Gastrocnemius medialis (tissue), 4 donors: ENCODE data around the gene COL19A1. TPM values are rescaled to one million over a fixed set of nuclear protein-coding genes. Genes with fewer than 3 reads are reported as not detected.

Experiments
- ATAC-seq, 2 donors: fragments of 150-250 bp; one replicate each; pipeline ENCODE4 v1.9.1; 2016
- DNase-seq, 2 donors: peaks; one replicate each; pipeline ENCODE4 v3.0.0-alpha.2; 2019
- H3K27ac ChIP-seq, 4 donors: fragments of 200-600 bp; sonication (generic); 1 replicate in 1 of 4; 2 replicates in 3 of 4; pipeline ENCODE4 v1.5.1; 2016 to 2018; ENCODE audit warnings: mild to moderate bottlenecking in 2 of 4, moderate library complexity in 1 of 4
- H3K27me3 ChIP-seq, 3 donors: fragments of 200-600 bp; sonication (generic) in 2 of 3; 1 replicate in 1 of 3; 2 replicates in 2 of 3; pipeline versions ENCODE4 v1.5.1 to v1.6.0; 2016 to 2019; ENCODE audit warnings: mild to moderate bottlenecking in 1 of 3, moderate library complexity in 1 of 3
- H3K36me3 ChIP-seq, 2 donors: fragments of 200-600 bp; sonication (generic) in 1 of 2; one replicate each; pipeline ENCODE4 v1.5.1; 2017 to 2018
- H3K4me1 ChIP-seq, 2 donors: fragments of 200-600 bp; sonication (generic) in 1 of 2; one replicate each; pipeline ENCODE4 v1.5.1; 2016 to 2017; ENCODE audit warnings: mild to moderate bottlenecking in 2 of 2
- H3K4me3 ChIP-seq, 4 donors: fragments of 200-600 bp; sonication (generic) in 3 of 4; 1 replicate in 1 of 4; 2 replicates in 3 of 4; pipeline ENCODE4 v1.5.1; 2016 to 2019; ENCODE audit warnings: mild to moderate bottlenecking in 2 of 4
- H3K9me3 ChIP-seq, 3 donors: fragments of 200-600 bp; sonication (generic) in 2 of 3; 1 replicate in 1 of 3; 2 replicates in 2 of 3; pipeline ENCODE4 v1.5.1; 2016 to 2019
- CTCF ChIP-seq, 5 experiments: fragments of 450-650 bp in 3 of 5; fragments of 200-600 bp in 2 of 5; sonication (generic) in 2 of 5; IDR thresholded peaks in 4 of 5; conservative IDR thresholded peaks in 1 of 5; 1 replicate in 4 of 5; 2 replicates in 1 of 5; pipeline ENCODE4 v1.5.1; 2016 to 2019; ENCODE audit warnings: antibody characterized with exemption in 5 of 5, mild to moderate bottlenecking in 3 of 5, moderate library complexity in 3 of 5
- POLR2A ChIP-seq, 2 donors: fragments of 450-650 bp; IDR thresholded peaks; one replicate each; pipeline ENCODE4 v1.6.1; 2017; ENCODE audit warnings: antibody characterized with exemption in 2 of 2, mild to moderate bottlenecking in 2 of 2, moderate library complexity in 2 of 2
- in situ Hi-C, 4 donors: fragments of 200-750 bp; cut with MboI; loops; one replicate each; pipeline versions ENCODE4 v1.15.0 to v1.8.0; 2017; ENCODE audit warnings: low sequenced_read_pairs in 4 of 4
- intact Hi-C: fragments of 100-400 bp; cut with DNase I; formaldehyde crosslinking; loops from one replicate; pipeline ENCODE4 v1.15.1; 2023; ENCODE audit warnings: low total_unique reads
- total RNA-seq, 4 donors: library from RNA; depleted of rRNA; stranded (reverse); fragments of >200 nt; gene quantifications; one replicate each; pipeline versions ENCODE4 v1.1.0 to v1.2.3, GENCODE V29; 2016

Gene COL19A1
- total RNA-seq, 4 donors from 2014 or later: 0.05 to 0.65 (median 0.14) TPM

- no peaks in the 10 kb centered on the region for H3K9me3 ChIP-seq
- no peaks in the 10 kb centered on the region for H3K36me3 ChIP-seq
- in situ Hi-C loops: no loop called here
- no peak for DNase-seq
- H3K4me1 ChIP-seq: no peaks in the 10 kb centered on the region
- H3K4me3 ChIP-seq: no peak overlapping the region
- no peaks in the 10 kb centered on the region for H3K27me3 ChIP-seq
- no peak for TF ChIP-seq CTCF (IDR thresholded peaks at IDR 0.05 in 4 of 5, conservative IDR thresholded peaks at IDR 0.05 in 1 of 5)
- TF ChIP-seq POLR2A (IDR thresholded peaks at IDR 0.05): no peak
- no peak overlapping the region for H3K27ac ChIP-seq
- ATAC-seq: no peak
- intact Hi-C loops: no loop called here
Measured at GRCh38 chr6:70080443-70081070, 214.2 kb downstream of the COL19A1 start.

- ATAC-seq (no peak), DNase-seq (no peak)
- no peak overlapping the region for H3K27ac ChIP-seq
- no peaks in the 10 kb centered on the region for H3K27me3 ChIP-seq
- intact Hi-C loops (no loop called here), in situ Hi-C loops (no loop called here)
- H3K36me3 ChIP-seq: no peaks in the 10 kb centered on the region
- H3K4me3 ChIP-seq: no peak overlapping the region
- no peaks in the 10 kb centered on the region for H3K4me1 ChIP-seq
- no peaks in the 10 kb centered on the region for H3K9me3 ChIP-seq
- TF ChIP-seq POLR2A (IDR thresholded peaks at IDR 0.05): no peak
- TF ChIP-seq CTCF (IDR thresholded peaks at IDR 0.05 in 4 of 5, conservative IDR thresholded peaks at IDR 0.05 in 1 of 5): no peak
Measured at GRCh38 chr6:70082830-70083229, 216.5 kb downstream of the COL19A1 start.

- Histone ChIP-seq H3K4me1 (no peaks in the 10 kb centered on the region), H3K4me3 (no peak overlapping the region), H3K9me3 (no peaks in the 10 kb centered on the region), H3K27me3 (no peaks in the 10 kb centered on the region), H3K27ac (no peak overlapping the region), H3K36me3 (no peaks in the 10 kb centered on the region)
- intact Hi-C loops: no loop called here
- ATAC-seq (no peak), DNase-seq (no peak)
- no peak for TF ChIP-seq CTCF (IDR thresholded peaks at IDR 0.05 in 4 of 5, conservative IDR thresholded peaks at IDR 0.05 in 1 of 5)
- no peak for TF ChIP-seq POLR2A (IDR thresholded peaks at IDR 0.05)
- in situ Hi-C loops: no loop called here
Measured at GRCh38 chr6:70086806-70087205, 220.4 kb downstream of the COL19A1 start.

- no peaks in the 10 kb centered on the region for H3K4me1 ChIP-seq
- no peak overlapping the region for H3K4me3 ChIP-seq
- in situ Hi-C loops (no loop called here), intact Hi-C loops (no loop called here)
- ATAC-seq (no peak), DNase-seq (no peak)
- TF ChIP-seq POLR2A (IDR thresholded peaks at IDR 0.05) (no peak), CTCF (IDR thresholded peaks at IDR 0.05 in 4 of 5, conservative IDR thresholded peaks at IDR 0.05 in 1 of 5) (no peak)
- H3K9me3 ChIP-seq: no peaks in the 10 kb centered on the region
- no peak overlapping the region for H3K27ac ChIP-seq
- H3K36me3 ChIP-seq: no peaks in the 10 kb centered on the region
- no peaks in the 10 kb centered on the region for H3K27me3 ChIP-seq
Measured at GRCh38 chr6:70094156-70094555, 227.8 kb downstream of the COL19A1 start.

GRCh38 chr6:70099732-70100131, 233.4 kb downstream of the COL19A1 start:
- Histone ChIP-seq H3K4me1 (no peaks in the 10 kb centered on the region), H3K9me3 (no peaks in the 10 kb centered on the region), H3K4me3 (no peak overlapping the region), H3K36me3 (no peaks in the 10 kb centered on the region), H3K27me3 (no peaks in the 10 kb centered on the region), H3K27ac (no peak overlapping the region)
- ATAC-seq (no peak), DNase-seq (no peak)
- TF ChIP-seq POLR2A (IDR thresholded peaks at IDR 0.05) (no peak), CTCF (IDR thresholded peaks at IDR 0.05 in 4 of 5, conservative IDR thresholded peaks at IDR 0.05 in 1 of 5) (no peak)
- intact Hi-C loops: loop anchor here (5.0 kb wide), 1 partner anchor 68 kb away; no protein-coding TSS in a partner anchor
- in situ Hi-C loops: loop anchor here in 3 of 4 donors (25.0 kb wide), 2 partner anchors 262 to 387 kb away; no protein-coding TSS in a partner anchor
